Erythroblast (primary cell): ENCODE measurements around the gene MT1G.

Source experiments
- GATA1 ChIP-seq: IDR thresholded peaks from 2 replicates; pipeline ENCODE4 v1.6.1; 2011; ENCODE audit warnings: low read depth, mild to moderate bottlenecking, control low read depth, low read length, moderate library complexity
- POLR2A ChIP-seq: IDR thresholded peaks from 2 replicates; pipeline ENCODE4 v1.6.1; 2011; ENCODE audit warnings: mild to moderate bottlenecking, low read length

GRCh38 chr16:56641166-56641565, 26.7 kb downstream of the MT1G start:
- TF ChIP-seq POLR2A (no peak), GATA1 (no peak)
